Tibial nerve (tissue), 4 donors: ENCODE results near the gene DNLZ.

Source experiments
- EP300 ChIP-seq, 2 donors: sonication (generic); formaldehyde crosslinking; IDR thresholded peaks; one replicate each; pipeline ENCODE4 v1.6.1; 2017; ENCODE audit warnings: antibody characterized with exemption in 2 of 2, mild to moderate bottlenecking in 1 of 2
- TF ChIP-seq, protein P1 (sequence below), 5 experiments: fragments of 200-600 bp in 3 of 5; fragments of 450-650 bp in 2 of 5; sonication (generic) in 3 of 5; IDR thresholded peaks; one replicate each; pipeline ENCODE4 v1.5.1; 2016 to 2019; ENCODE audit warnings: antibody characterized with exemption in 5 of 5, mild to moderate bottlenecking in 3 of 5, moderate library complexity in 2 of 5

DNA sequence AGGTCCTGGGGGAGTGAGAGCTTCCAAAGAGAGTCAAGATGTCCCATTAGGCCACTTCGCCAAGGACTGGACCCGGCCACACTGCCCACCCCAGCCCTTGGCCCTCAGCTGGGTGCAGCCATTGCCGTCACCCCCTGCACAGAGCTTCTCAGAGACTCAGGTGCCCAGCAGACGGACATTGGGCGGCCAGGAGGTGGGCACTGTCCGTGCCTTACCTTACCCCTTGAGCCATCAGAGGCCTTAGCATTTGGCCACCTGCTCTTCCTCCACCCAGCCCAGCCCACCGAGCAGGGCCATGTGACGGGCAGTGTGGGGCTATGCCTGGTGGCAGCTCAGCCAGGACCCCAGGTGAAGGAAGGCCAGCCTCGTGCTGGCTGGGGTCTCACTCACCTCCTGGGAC is 3.3 kb upstream of the DNLZ start:
- TF ChIP-seq, protein P1, sequence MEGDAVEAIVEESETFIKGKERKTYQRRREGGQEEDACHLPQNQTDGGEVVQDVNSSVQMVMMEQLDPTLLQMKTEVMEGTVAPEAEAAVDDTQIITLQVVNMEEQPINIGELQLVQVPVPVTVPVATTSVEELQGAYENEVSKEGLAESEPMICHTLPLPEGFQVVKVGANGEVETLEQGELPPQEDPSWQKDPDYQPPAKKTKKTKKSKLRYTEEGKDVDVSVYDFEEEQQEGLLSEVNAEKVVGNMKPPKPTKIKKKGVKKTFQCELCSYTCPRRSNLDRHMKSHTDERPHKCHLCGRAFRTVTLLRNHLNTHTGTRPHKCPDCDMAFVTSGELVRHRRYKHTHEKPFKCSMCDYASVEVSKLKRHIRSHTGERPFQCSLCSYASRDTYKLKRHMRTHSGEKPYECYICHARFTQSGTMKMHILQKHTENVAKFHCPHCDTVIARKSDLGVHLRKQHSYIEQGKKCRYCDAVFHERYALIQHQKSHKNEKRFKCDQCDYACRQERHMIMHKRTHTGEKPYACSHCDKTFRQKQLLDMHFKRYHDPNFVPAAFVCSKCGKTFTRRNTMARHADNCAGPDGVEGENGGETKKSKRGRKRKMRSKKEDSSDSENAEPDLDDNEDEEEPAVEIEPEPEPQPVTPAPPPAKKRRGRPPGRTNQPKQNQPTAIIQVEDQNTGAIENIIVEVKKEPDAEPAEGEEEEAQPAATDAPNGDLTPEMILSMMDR (IDR thresholded peaks at IDR 0.05) = no peak
- no peak for TF ChIP-seq EP300 (IDR thresholded peaks at IDR 0.05)
